NCI-H526 (cell line): Measurements from ENCODE around the gene LYPLA2.

Source experiments
- DNase-seq, 2 experiments: peaks; one replicate each; lab custom pipeline; 2025; lab: John Stamatoyannopoulos, UW

Gene LYPLA2

DNA sequence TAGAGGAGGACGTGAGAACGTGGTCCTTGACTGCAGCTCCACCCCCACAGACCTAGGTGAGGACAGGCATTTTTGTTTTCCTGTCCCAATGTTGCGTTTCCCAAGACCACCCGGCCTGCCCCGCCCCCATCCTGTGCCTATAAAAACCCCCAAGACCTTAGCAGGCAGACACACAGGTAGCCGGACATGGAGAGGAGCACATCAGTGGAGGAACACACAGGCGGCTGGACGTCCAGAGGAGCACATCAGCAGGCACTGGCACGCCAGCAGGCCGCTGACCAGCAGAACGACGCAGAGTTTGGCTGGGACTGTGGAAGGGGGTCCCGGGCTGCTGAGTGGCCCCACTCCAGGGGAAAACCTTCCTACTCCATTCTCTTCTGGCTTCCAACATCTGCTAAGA lies 47.0 kb downstream of the LYPLA2 start:
- DNase-seq = no peak

DNA sequence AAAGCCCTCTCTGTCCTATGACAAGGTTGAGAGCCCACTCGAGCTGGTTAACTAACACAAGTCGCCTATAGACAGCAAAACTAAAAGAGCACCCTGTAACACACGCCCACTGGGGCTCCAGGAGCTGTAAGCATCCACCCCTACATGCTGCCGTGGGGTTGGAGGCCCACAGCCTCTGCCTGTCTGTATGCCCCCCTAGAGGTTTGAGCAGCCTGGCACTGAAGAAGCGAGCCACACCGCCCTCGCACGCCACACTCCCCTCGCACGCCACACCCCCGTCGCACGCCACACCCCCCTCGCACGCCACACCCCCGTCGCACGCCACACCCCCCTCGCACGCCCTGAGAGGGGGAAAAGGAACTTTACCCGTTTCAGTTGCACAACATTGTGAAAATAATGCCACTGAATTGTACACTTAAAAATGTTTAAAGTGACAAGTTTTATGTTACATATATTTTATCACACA lies 47.5 kb downstream of the LYPLA2 start:
- peak in 1 of 2 experiments; percentile 67 for DNase-seq

DNA sequence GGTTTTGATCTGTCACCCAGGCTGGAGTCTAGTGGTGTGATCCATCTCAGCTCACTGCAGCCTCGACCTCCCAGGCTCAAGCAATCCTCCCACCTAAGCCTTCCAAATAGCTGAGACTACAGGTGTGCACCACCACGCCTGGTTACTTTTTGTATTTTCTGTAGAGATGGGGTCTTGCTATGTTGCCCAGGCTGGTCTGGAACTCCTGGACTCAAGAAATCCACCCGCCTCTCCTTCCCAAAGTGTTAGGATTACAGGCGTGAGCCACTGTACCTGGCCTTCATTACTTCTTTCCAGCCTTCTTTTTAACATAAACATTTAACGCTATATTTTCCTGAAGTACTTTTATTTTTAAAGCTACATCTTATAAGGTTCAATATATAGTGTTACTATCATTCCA lies 52.7 kb downstream of the LYPLA2 start:
- DNase-seq = no peak
